GM19395 (cell line): ENCODE results near the gene CLEC16A.

Source experiments
- ATAC-seq: cut with Tn5 transposase; IDR thresholded peaks from one replicate; pipeline ENCODE4 v1.9.1; 2021; ENCODE audit warnings: mild to moderate bottlenecking, moderate library complexity; ENCODE audit not compliant: unreplicated experiment

The CLEC16A gene

GRCh38 chr16:11078812-11079459, 134.6 kb downstream of the CLEC16A start:
- ATAC-seq, result no peak

GRCh38 chr16:11079652-11080187, 135.4 kb downstream of the CLEC16A start:
- ATAC-seq, result no peak

GRCh38 chr16:11080327-11080967, 136.1 kb downstream of the CLEC16A start:
- ATAC-seq, result no peak

- ATAC-seq, result no peak
Measured at GRCh38 chr16:11080999-11081630, 136.8 kb downstream of the CLEC16A start.

GRCh38 chr16:11082108-11082859, 137.9 kb downstream of the CLEC16A start:
- ATAC-seq, result no peak

- ATAC-seq, result no peak
Measured at GRCh38 chr16:11082860-11083388, 138.6 kb downstream of the CLEC16A start.

- ATAC-seq, result no peak
Measured at GRCh38 chr16:11084484-11084875, 140.1 kb downstream of the CLEC16A start.

- ATAC-seq, result no peak
Measured at GRCh38 chr16:11084876-11085485, 140.6 kb downstream of the CLEC16A start.

- no peak for ATAC-seq
Measured at GRCh38 chr16:11085916-11086315, 141.6 kb downstream of the CLEC16A start.

GRCh38 chr16:11087691-11088073, 143.3 kb downstream of the CLEC16A start:
- ATAC-seq, result no peak

- no peak for ATAC-seq
Measured at GRCh38 chr16:11088074-11088730, 143.8 kb downstream of the CLEC16A start.

GRCh38 chr16:11088831-11089230, 144.5 kb downstream of the CLEC16A start:
- no peak for ATAC-seq

GRCh38 chr16:11089504-11090124, 145.2 kb downstream of the CLEC16A start:
- ATAC-seq, result no peak

GRCh38 chr16:11090232-11090631, 145.9 kb downstream of the CLEC16A start:
- ATAC-seq, result no peak

- no peak for ATAC-seq
Measured at GRCh38 chr16:11091021-11091785, 146.8 kb downstream of the CLEC16A start.

- no peak for ATAC-seq
Measured at GRCh38 chr16:11092788-11093571, 148.6 kb downstream of the CLEC16A start.

- ATAC-seq, result peak; percentile 17
Measured at GRCh38 chr16:11093572-11094074, 149.3 kb downstream of the CLEC16A start.
